Measurements from ENCODE around the gene ATP10A. TPM values are rescaled to one million over a fixed set of nuclear protein-coding genes. Genes with fewer than 3 reads are reported as not detected.

ATP10A gene
- total RNA-seq, 1 experiment from 2014 or later: 3.9 TPM

GRCh38 chr15:25690673-25691543 lies 172.2 kb downstream of the ATP10A start:
- no peak for DNase-seq
- Histone ChIP-seq H4K5ac (ENCODE audit: insufficient read length, low read depth, low read length) (no peak overlapping the region), H3K27ac (ENCODE audit: insufficient read length, low read depth, low read length) (no peak overlapping the region), H3K79me1 (ENCODE audit: insufficient read depth, low read depth, low read length, poor library complexity, severe bottlenecking) (no peaks in the 10 kb centered on the region), H3K4ac (ENCODE audit: low read depth, low read length) (no peak overlapping the region), H2BK15ac (ENCODE audit: low read depth, low read length) (no peak overlapping the region), H2BK120ac (ENCODE audit: low read depth, low read length, poor library complexity, severe bottlenecking) (no peak overlapping the region), H4K91ac (ENCODE audit: insufficient read length, low read depth, low read length) (no peak overlapping the region), H3K4me2 (ENCODE audit: insufficient read depth, insufficient read length, low read length) (no peak overlapping the region), H2BK20ac (ENCODE audit: low read depth, low read length, poor library complexity, severe bottlenecking) (no peak overlapping the region), H3K23ac (ENCODE audit: insufficient read length, low read depth, low read length) (no peak overlapping the region), H4K20me1 (ENCODE audit: control insufficient read depth, insufficient read depth, insufficient read length) (peaks cover 3% of the 10 kb centered on the region), H3K18ac (ENCODE audit: insufficient read length, low read depth, low read length) (no peak overlapping the region), H3K9me3 (ENCODE audit: control insufficient read depth, low read depth, low read length) (no peaks in the 10 kb centered on the region), H3K27me3 (ENCODE audit: insufficient read depth, low read length) (no peaks in the 10 kb centered on the region), H3K4me1 (ENCODE audit: insufficient read depth, low read length) (peaks cover 5% of the 10 kb centered on the region; the same call in 1 of the 2 replicates), H3T11ph (ENCODE audit: low read length) (no peak overlapping the region), H3K23me2 (ENCODE audit: insufficient read length, low read depth, low read length, poor library complexity, severe bottlenecking) (no peaks in the 10 kb centered on the region), H3K14ac (ENCODE audit: insufficient read depth, low read length) (no peak overlapping the region), H2BK12ac (ENCODE audit: insufficient read length, low read depth, low read length) (no peak overlapping the region), H4K8ac (replicated peaks; ENCODE audit: insufficient read length, low read depth, low read length) (no peak overlapping the region), H3K79me2 (ENCODE audit: insufficient read depth, low read length) (no peaks in the 10 kb centered on the region), H2AFZ (ENCODE audit: low read length) (no peak overlapping the region), H3K9ac (ENCODE audit: extremely low read depth, insufficient read length, low read length) (no peak overlapping the region), H2BK5ac (ENCODE audit: insufficient read length, low read length) (no peak overlapping the region), H3K56ac (ENCODE audit: insufficient read length, low read depth, low read length) (no peak overlapping the region), H2AK5ac (ENCODE audit: insufficient read length, low read length) (no peak overlapping the region)
- TF ChIP-seq CTCF (conservative IDR thresholded peaks at IDR 0.05): no peak
- no peaks in the 10 kb centered on the region; a peak in 2 of 7 replicates for H3K36me3 Mint-ChIP-seq (ENCODE audit: insufficient read depth in 1 of 3, low read depth in 3 of 3)
- no peaks in the 10 kb centered on the region for H3K9me3 Mint-ChIP-seq
- no peak overlapping the region for H3K4me3 Mint-ChIP-seq
- H3K4me1 Mint-ChIP-seq: peaks cover 27 to 32% of the 10 kb centered on the region in 2 experiments
- WGBS (ENCODE audit: extremely low coverage, insufficient read length, low lambda C conversion rate): no CpG with 5 or more reads among the region's 18 CpGs
- H3K27ac Mint-ChIP-seq: peak overlapping the region in 1 of 3 experiments; percentile 28; a peak in 1 of 7 replicates
- peaks cover 10% of the 10 kb centered on the region for H3K27me3 Mint-ChIP-seq (ENCODE audit: low read depth)
